Activated T-cell treated with anti-CD3 and anti-CD28 coated beads for 4 hours (primary cell): ENCODE measurements around the gene ZMYND8.

Experiments used
- DNase-seq: peaks from one replicate; pipeline ENCODE4 v3.0.0-alpha.2; 2020

ZMYND8 gene

GRCh38 chr20:47353692-47354463 lies 2.6 kb downstream of the ZMYND8 start:
- no peak for DNase-seq

GRCh38 chr20:47353239-47353691 lies 3.2 kb downstream of the ZMYND8 start:
- no peak for DNase-seq

GRCh38 chr20:47352332-47353238 lies 3.9 kb downstream of the ZMYND8 start:
- no peak for DNase-seq

- no peak for DNase-seq
Measured at GRCh38 chr20:47351643-47352331, 4.7 kb downstream of the ZMYND8 start.

GRCh38 chr20:47350691-47351545 lies 5.6 kb downstream of the ZMYND8 start:
- no peak for DNase-seq

GRCh38 chr20:47350181-47350550 lies 6.3 kb downstream of the ZMYND8 start:
- DNase-seq, result no peak

- DNase-seq, result no peak
Measured at GRCh38 chr20:47349365-47350180, 6.9 kb downstream of the ZMYND8 start.

GRCh38 chr20:47348539-47349142 lies 7.9 kb downstream of the ZMYND8 start:
- no peak for DNase-seq

GRCh38 chr20:47347661-47348435 lies 8.7 kb downstream of the ZMYND8 start:
- DNase-seq, result no peak

- no peak for DNase-seq
Measured at GRCh38 chr20:47346172-47346571, 10.3 kb downstream of the ZMYND8 start.

- DNase-seq, result no peak
Measured at GRCh38 chr20:47345214-47345613, 11.3 kb downstream of the ZMYND8 start.

GRCh38 chr20:47343007-47343472 lies 13.5 kb downstream of the ZMYND8 start:
- DNase-seq, result no peak

GRCh38 chr20:47338131-47338628 lies 18.3 kb downstream of the ZMYND8 start:
- no peak for DNase-seq

GRCh38 chr20:47337413-47337812 lies 19.1 kb downstream of the ZMYND8 start:
- DNase-seq, result no peak

- no peak for DNase-seq
Measured at GRCh38 chr20:47336129-47336754, 20.3 kb downstream of the ZMYND8 start.

GRCh38 chr20:47335251-47336128 lies 21.0 kb downstream of the ZMYND8 start:
- no peak for DNase-seq

- DNase-seq, result no peak
Measured at GRCh38 chr20:47334022-47334551, 22.4 kb downstream of the ZMYND8 start.
